Mesendoderm (in vitro differentiated cells): ENCODE measurements around the gene DHRS4L2.
"Not testable (repeated sequence)": the region's sequence is repeated elsewhere in the genome, so short reads cannot be mapped to it uniquely, and the experiment has no call there.

Experiments
- DNase-seq: peaks from one replicate; pipeline ENCODE4 v3.0.0; 2013
- H2AK5ac ChIP-seq: 2 replicates; pipeline ENCODE4 v1.6.1; 2013; ENCODE audit warnings: low read length, inconsistent platforms
- H2BK120ac ChIP-seq: 2 replicates; pipeline ENCODE4 v1.6.1; 2013; ENCODE audit warnings: low read depth, mild to moderate bottlenecking, low read length, moderate library complexity, mixed read lengths
- H2BK15ac ChIP-seq: replicated peaks from 2 replicates; pipeline ENCODE4 v1.6.1; 2013; ENCODE audit warnings: low read depth, mild to moderate bottlenecking, moderate library complexity
- H2BK5ac ChIP-seq: 2 replicates; pipeline ENCODE4 v1.6.1; 2013; ENCODE audit warnings: low read length, inconsistent platforms
- H3K18ac ChIP-seq: 2 replicates; pipeline ENCODE4 v1.6.1; 2013; ENCODE audit warnings: mild to moderate bottlenecking, low read length, mixed read lengths
- H3K23ac ChIP-seq: one replicate; pipeline ENCODE4 v1.6.1; 2013; ENCODE audit warnings: low read length
- H3K27ac ChIP-seq: 2 replicates; pipeline ENCODE4 v1.5.1; 2013; ENCODE audit warnings: low read depth, mild to moderate bottlenecking, inconsistent platforms, low read length, moderate library complexity
- H3K27me3 ChIP-seq: 2 replicates; pipeline ENCODE4 v1.6.1; 2013; ENCODE audit warnings: low read length, control low read depth, mild to moderate bottlenecking, inconsistent platforms; ENCODE audit not compliant: insufficient read depth, poor library complexity
- H3K36me3 ChIP-seq: 2 replicates; pipeline ENCODE4 v1.6.1; 2013; ENCODE audit warnings: low read length, inconsistent platforms; ENCODE audit not compliant: control insufficient read depth, insufficient read depth
- H3K4ac ChIP-seq: one replicate; pipeline ENCODE4 v1.6.1; 2013; ENCODE audit warnings: low read depth, mild to moderate bottlenecking, low read length, moderate library complexity
- H3K4me1 ChIP-seq: 2 replicates; pipeline ENCODE4 v1.6.1; 2013; ENCODE audit warnings: low read depth, low read length, inconsistent platforms; ENCODE audit not compliant: control insufficient read depth
- H3K4me2 ChIP-seq: 2 replicates; pipeline ENCODE4 v1.6.1; 2013; ENCODE audit warnings: low read length
- H3K4me3 ChIP-seq: 2 replicates; pipeline ENCODE4 v1.5.1; 2013; ENCODE audit warnings: mild to moderate bottlenecking, low read length
- H3K56ac ChIP-seq: one replicate; pipeline ENCODE4 v1.6.1; 2013; ENCODE audit warnings: low read length
- H3K79me1 ChIP-seq: 2 replicates; pipeline ENCODE4 v1.6.1; 2013; ENCODE audit warnings: low read length, inconsistent platforms
- H3K79me2 ChIP-seq: 2 replicates; pipeline ENCODE4 v1.6.1; 2013; ENCODE audit warnings: mild to moderate bottlenecking, low read length; ENCODE audit not compliant: control insufficient read depth, insufficient read depth
- H3K9ac ChIP-seq: 2 replicates; pipeline ENCODE4 v1.6.1; 2013; ENCODE audit warnings: low read length, inconsistent platforms
- H4K5ac ChIP-seq: one replicate; pipeline ENCODE4 v1.6.1; 2013; ENCODE audit warnings: low read length
- H4K8ac ChIP-seq: one replicate; pipeline ENCODE4 v1.6.1; 2013; ENCODE audit warnings: low read depth, mild to moderate bottlenecking, control low read depth, low read length, moderate library complexity
- WGBS: extraction: QIAGEN DNeasy Blood & Tissue Kit; methylation state at CpG from one replicate; pipeline ENCODE4 v1.1.7; 2013; ENCODE audit warnings: low lambda C conversion rate, missing lambda C conversion rate; ENCODE audit not compliant: insufficient coverage; ENCODE audit errors: extremely low coverage; 5-methylcytosine and 5-hydroxymethylcytosine counted together

DHRS4L2 gene

GRCh38 chr14:24029687-24030086 lies 41.0 kb downstream of the DHRS4L2 start:
- not testable (repeated sequence) for H3K56ac ChIP-seq, H2BK15ac ChIP-seq, DNase-seq, H3K4me3 ChIP-seq, H4K5ac ChIP-seq, H3K27me3 ChIP-seq, H4K8ac ChIP-seq, H3K23ac ChIP-seq, H3K79me2 ChIP-seq, H3K4me2 ChIP-seq, H2BK5ac ChIP-seq, H3K4me1 ChIP-seq, H3K79me1 ChIP-seq, H2BK120ac ChIP-seq, H3K9ac ChIP-seq, H3K18ac ChIP-seq, H3K27ac ChIP-seq, H3K36me3 ChIP-seq, H3K4ac ChIP-seq, H2AK5ac ChIP-seq
- WGBS = no CpG with 5 or more reads among the region's 3 CpGs

DNA sequence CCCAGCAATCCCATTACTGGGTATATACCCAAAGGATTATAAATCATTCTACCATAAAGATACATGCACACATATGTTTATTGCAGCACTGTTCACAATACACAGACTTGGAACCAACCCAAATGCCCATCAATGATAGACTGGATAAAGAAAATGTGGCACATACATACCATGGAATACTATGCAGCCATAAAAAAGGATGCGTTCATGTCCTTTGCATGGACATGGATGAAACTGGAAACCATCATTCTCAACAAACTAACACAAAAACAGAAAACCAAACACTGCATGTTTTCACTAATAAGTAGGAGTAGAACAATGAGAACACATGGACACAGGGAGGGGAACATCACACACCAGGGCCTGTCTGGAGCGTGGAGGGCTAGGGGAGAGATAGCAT lies 42.6 kb downstream of the DHRS4L2 start:
- not testable (repeated sequence) for H3K36me3 ChIP-seq, H3K79me2 ChIP-seq, H3K27me3 ChIP-seq, H3K4ac ChIP-seq, H3K4me3 ChIP-seq, H3K18ac ChIP-seq, H4K8ac ChIP-seq, H3K23ac ChIP-seq, H4K5ac ChIP-seq, H3K4me2 ChIP-seq, H2BK5ac ChIP-seq, H3K27ac ChIP-seq, H3K56ac ChIP-seq, H3K79me1 ChIP-seq, H3K4me1 ChIP-seq, DNase-seq, H2AK5ac ChIP-seq, H2BK15ac ChIP-seq, H2BK120ac ChIP-seq, H3K9ac ChIP-seq
- WGBS = no CpG with 5 or more reads among the region's 2 CpGs

DNA sequence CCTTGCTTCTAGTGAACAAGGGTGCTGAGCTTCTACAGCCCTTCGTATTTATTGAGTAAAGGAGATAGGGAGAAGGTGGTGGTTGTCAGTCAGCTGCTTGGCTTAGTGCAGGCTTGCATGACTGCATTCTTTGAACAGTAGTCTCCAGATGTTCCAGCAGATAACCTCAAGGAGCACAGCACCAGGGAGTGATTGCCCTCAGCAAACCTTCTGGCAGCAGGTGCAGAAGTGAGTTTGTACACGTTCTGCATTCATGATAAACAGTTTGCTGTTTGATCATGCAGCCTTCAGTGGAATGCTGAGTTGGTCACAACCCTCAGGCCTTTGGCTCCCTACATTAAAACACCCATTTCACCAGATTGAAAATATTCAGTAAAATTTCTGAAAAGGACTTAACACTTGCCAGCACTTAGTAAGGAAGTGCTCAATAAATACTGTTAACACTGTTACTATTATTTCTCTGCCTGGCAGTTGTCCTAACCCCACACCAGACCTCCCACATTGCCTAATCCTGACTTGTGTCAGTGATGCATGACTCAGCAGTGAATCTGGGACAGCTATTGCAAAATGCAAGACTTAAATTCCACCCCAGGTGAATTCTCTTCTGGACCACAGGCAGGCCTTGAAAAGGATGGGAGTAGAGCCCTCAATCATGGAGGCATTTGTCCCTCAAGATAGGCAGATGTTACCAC lies 44.1 kb downstream of the DHRS4L2 start:
- Histone ChIP-seq H3K4me1 (no peaks in the 10 kb centered on the region), H3K9ac (no peak overlapping the region), H3K4ac (no peak overlapping the region), H3K18ac (no peak overlapping the region), H4K8ac (no peak overlapping the region), H3K56ac (no peak overlapping the region), H3K79me2 (no peaks in the 10 kb centered on the region), H2BK120ac (no peak overlapping the region), H3K4me3 (no peak overlapping the region), H2BK15ac (no peak overlapping the region), H4K5ac (no peak overlapping the region), H3K23ac (no peak overlapping the region), H2AK5ac (no peak overlapping the region), H2BK5ac (no peak overlapping the region), H3K27ac (no peak overlapping the region), H3K4me2 (no peak overlapping the region), H3K79me1 (no peaks in the 10 kb centered on the region), H3K36me3 (no peaks in the 10 kb centered on the region), H3K27me3 (no peaks in the 10 kb centered on the region)
- no CpG with 5 or more reads among the region's 2 CpGs for WGBS
- no peak for DNase-seq

DNA sequence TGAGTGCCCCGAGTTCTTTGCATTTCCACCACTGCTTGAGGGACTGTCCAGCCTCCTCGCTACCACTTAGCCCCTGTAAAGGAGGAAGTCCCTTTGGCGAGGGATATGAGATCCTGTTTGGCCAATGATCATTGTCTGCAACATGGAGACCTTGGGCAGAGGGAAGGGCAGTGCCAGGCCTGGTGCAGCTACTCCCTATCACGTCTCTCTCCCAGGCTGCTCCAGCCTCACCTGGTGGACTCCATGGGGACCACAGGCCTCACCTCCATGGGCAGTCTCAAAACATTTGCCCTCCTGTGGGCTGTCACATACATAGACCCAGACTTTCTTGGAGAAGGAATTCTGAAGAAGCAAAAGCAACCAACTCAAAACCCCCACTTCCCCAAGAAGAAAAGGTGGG lies 47.0 kb downstream of the DHRS4L2 start:
- H3K18ac ChIP-seq, H3K27me3 ChIP-seq, H3K4me2 ChIP-seq, H2BK120ac ChIP-seq, H3K4me1 ChIP-seq, H3K79me1 ChIP-seq, H2BK5ac ChIP-seq, H2BK15ac ChIP-seq, H3K79me2 ChIP-seq, H3K4ac ChIP-seq, H3K36me3 ChIP-seq, H3K4me3 ChIP-seq, H2AK5ac ChIP-seq, H3K23ac ChIP-seq, H4K5ac ChIP-seq, H3K27ac ChIP-seq, DNase-seq, H4K8ac ChIP-seq: not testable (repeated sequence)
- peak overlapping the region; percentile 47 for H3K9ac ChIP-seq
- no CpG with 5 or more reads among the region's 4 CpGs for WGBS
- H3K56ac ChIP-seq = peak overlapping the region; percentile 86

DNA sequence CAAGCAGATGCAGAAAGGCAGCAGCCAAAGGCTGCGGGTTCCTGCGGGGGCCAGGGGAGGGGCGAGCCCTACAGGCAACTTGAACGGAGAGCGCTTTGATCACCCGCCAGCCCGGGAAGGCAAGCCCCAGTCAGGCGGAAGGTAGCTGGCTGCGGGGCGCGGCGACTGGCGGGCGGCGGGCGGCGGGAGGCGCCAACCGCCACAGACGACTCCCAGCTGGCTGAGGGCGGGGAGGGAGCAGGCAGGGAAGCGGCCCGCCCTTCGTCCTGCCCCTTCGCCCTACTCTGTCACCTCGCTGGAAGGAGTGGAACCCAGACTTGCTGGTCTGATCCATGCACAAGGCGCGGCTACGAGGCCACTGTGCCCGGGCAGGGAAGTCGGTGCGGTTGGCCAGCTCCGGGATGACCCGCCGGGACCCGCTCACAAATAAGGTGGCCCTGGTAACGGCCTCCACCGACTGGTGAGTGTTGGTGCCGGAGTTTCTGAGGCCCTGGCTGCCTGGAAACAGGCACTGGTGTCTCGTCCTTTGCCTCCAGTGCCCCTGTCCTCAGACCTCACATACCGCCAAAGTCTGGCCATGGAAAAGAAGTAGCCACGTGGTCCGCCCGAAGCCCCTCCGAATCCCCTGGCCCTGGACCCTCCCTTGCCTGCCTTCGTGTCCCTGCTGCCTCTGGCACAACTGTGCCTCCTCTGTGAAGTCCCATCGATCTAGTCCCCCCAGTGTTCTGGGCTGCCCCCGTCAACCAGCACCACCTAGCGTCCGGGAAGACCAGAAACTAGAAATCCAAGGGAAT lies 47.6 kb downstream of the DHRS4L2 start:
- no peak overlapping the region for H2BK5ac ChIP-seq
- H3K56ac ChIP-seq = peak overlapping the region; percentile 86
- H2BK120ac ChIP-seq = no peak overlapping the region
- no peaks in the 10 kb centered on the region for H3K79me1 ChIP-seq
- no peaks in the 10 kb centered on the region for H3K36me3 ChIP-seq
- H3K4ac ChIP-seq = no peak overlapping the region
- H2AK5ac ChIP-seq = no peak overlapping the region
- H4K8ac ChIP-seq = no peak overlapping the region
- no peak overlapping the region for H4K5ac ChIP-seq
- H3K9ac ChIP-seq = peak overlapping the region; percentile 76
- H3K27me3 ChIP-seq = no peaks in the 10 kb centered on the region
- WGBS = no CpG with 5 or more reads among the region's 50 CpGs
- DNase-seq = peak; percentile 89
- H3K79me2 ChIP-seq = no peaks in the 10 kb centered on the region
- peak overlapping the region; percentile 6 for H3K4me3 ChIP-seq
- H3K23ac ChIP-seq = no peak overlapping the region
- H3K18ac ChIP-seq = no peak overlapping the region
- no peak overlapping the region for H2BK15ac ChIP-seq
- H3K4me2 ChIP-seq = peak overlapping the region; percentile 43
- H3K27ac ChIP-seq = no peak overlapping the region
- H3K4me1 ChIP-seq = no peaks in the 10 kb centered on the region
